ENCODE data around the gene UMAD1.

UMAD1 gene

DNA sequence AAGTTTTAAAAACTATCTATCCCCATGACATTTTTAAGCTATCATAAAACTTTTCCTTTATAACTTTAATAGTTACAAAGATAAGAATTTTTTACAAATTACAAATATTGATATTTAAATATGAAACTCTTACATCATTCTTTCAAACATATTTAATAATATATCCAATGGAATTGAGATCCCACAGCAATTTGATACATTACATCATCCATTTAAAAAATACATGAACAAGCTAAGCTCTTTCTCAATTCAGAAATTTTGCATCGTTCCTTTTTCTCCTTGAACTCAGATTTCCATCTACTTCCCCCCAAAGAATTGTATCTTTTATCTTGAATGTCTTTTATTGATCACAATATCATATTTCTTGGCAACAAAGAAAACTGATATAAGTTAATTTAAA lies 209.6 kb downstream of the UMAD1 start:
- no peak for DNase-seq

DNA sequence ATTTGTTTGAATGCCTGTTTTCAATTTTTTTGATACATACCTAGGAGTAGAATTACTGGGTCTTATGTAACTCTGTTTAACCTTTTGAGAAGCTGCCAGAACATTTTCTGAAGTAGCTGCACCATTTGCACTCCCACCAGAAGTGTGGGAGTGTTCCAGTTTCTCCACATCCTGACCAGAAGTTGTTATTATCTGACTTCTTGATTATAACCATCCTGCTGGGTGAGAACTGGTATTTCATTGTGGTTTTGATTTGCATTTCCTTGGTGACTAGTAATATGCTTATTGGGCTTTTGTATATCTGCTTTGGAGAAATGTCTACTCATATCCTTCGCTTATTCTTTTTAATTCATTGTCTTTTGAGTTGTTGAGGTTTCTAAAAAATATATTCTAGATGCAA lies 210.8 kb downstream of the UMAD1 start:
- DNase-seq, result peak; percentile 31 to 41

- DNase-seq, result no peak
These were observed 211.4 kb downstream of the UMAD1 start for GRCh38 chr7:7851991-7852390.

GRCh38 chr7:7857143-7857583 lies 216.6 kb downstream of the UMAD1 start:
- DNase-seq, result peak; percentile 73 to 75

DNA sequence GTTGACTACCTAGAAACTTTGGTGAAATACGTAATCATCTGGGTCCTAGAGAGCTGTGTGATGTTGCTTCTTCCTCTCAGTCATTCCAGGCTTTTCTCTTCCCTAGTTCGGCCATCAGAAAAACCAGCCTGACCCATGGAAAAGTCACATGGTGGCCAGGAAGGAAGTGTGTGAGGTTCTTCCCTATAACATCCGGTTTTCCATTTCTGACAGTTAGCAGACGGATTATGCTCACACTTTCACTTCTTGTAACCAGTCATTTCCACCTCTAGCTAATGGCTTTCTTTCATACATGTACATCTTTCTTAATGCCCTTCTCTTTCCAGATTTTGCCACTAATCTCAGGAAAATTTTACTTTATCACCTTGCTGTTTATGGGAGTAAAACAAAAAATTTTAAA lies 218.0 kb downstream of the UMAD1 start:
- DNase-seq, result no peak

- no peak for DNase-seq
These were observed 218.9 kb downstream of the UMAD1 start for GRCh38 chr7:7859411-7859810.

- DNase-seq, result no peak
These were observed 220.7 kb downstream of the UMAD1 start for GRCh38 chr7:7861211-7861633.

- no peak for DNase-seq
These were observed 221.8 kb downstream of the UMAD1 start for GRCh38 chr7:7862393-7862792.

GRCh38 chr7:7867846-7868571 lies 227.5 kb downstream of the UMAD1 start:
- DNase-seq, result peak; percentile 79 to 86

- no peak for DNase-seq
These were observed 228.0 kb downstream of the UMAD1 start for GRCh38 chr7:7868572-7868899.

DNA sequence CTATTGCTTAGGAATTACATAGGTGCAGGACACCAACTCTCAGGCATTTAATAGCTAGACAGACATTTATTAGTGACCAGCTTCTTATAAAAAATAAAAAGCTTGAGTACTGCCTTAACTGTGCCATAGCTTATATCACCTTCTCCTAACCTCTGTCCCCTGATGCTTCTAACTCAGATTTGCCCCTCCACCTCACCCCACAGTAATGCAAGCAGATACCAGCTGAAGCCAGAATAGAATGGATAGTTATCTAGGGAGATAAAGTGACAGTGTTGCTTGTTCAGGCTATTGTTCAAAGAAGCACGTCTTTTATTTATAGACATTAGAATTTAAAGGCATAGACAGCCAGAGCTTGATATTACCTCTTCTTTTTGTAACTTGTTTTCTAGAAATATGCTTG lies 228.5 kb downstream of the UMAD1 start:
- no peak for DNase-seq

DNA sequence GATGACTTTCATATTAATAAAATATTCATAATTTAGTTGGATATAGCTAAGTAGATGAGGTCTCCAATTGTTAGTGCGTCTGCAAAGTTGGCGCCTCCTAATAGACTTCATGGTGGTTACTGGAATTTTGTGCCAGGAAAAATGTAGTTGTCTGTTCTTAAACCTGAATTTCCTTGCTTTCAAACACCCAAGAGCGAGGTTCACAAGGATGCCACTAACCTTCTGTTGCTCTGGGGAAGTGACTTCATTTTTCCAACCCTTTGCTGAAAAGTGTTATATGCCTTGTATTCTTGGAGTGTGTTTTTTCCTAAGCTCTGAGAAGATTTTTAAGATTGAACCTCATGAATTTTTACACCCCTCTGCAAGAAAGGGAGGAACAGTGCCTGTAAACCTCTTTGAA lies 229.1 kb downstream of the UMAD1 start:
- DNase-seq, result no peak

DNA sequence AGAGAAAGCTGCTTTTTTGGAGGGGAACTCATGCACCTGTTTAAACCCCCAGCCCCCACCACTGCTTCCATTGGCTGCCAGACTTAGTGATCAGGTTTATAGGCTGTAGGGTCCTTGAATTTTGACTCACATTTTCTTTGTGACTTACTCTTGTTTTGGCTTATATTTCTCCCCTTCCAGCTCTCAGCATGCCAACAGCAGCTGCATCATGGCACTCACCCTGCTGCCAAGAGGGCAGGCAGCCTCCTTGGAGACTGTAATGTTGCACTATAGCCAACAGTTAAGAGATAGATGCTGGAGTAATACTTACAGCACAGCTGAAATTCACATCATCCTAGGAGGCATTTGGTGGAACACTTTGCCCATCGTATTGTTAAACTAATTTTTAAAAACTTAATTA lies 230.0 kb downstream of the UMAD1 start:
- DNase-seq, result no peak

DNA sequence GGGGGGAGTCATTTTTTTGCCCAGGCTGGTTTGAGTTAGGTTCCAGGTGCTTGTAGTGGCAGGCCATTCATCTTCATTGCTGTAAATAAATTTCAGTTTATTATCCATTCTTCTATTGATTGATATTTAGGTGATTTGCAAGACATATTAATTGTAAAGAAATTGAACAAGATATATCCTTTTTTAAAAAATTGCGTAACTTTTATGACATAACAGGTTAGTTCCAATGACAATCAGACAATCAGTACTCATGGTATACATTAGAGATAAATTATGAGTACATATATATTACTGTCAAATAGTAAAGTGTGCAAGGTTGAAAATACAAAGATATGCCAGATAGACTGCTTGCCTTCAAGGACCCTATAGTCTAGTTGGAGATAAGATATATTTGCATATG lies 235.9 kb downstream of the UMAD1 start:
- DNase-seq, result no peak

DNA sequence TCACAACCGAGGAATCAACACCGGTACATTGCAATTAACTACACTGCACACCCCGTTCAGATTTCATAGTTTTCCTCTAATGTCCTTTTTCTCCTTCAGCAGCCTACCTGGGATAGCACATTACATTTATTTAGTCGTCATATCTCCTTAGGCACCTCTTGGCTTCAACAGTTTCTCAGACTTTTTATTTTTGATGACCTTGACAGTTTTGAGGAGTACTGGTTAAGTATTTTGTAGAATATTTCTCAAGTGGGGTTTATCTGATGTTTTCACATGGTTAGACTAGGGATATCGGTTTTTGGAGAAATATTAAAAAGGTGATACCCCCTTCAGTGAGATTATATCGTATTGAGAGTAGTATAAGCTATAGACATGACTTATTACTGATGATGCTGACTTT lies 241.0 kb downstream of the UMAD1 start:
- no peak for DNase-seq

- no peak for DNase-seq
These were observed 242.3 kb downstream of the UMAD1 start for GRCh38 chr7:7882888-7883287.

DNA sequence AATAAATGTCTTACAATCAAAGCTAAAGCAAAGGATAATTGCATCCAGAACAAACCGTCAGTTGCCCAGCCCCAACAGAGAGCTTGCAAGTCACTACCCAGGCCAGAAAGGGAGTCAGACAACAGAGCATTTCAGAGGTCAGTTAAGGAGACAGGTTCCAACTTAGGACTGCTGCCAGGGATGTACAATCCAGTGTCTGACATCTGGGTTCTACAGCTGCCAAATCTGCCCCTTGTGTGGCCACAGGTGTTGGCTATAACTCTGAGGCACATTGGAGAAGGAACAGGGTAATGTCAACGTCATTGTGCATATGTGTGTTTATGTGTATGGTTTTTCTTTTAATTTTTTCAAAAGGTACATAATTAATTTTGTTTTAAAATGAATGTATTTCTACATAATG lies 242.8 kb downstream of the UMAD1 start:
- DNase-seq, result no peak

GRCh38 chr7:7884855-7885254 lies 244.3 kb downstream of the UMAD1 start:
- no peak for DNase-seq

DNA sequence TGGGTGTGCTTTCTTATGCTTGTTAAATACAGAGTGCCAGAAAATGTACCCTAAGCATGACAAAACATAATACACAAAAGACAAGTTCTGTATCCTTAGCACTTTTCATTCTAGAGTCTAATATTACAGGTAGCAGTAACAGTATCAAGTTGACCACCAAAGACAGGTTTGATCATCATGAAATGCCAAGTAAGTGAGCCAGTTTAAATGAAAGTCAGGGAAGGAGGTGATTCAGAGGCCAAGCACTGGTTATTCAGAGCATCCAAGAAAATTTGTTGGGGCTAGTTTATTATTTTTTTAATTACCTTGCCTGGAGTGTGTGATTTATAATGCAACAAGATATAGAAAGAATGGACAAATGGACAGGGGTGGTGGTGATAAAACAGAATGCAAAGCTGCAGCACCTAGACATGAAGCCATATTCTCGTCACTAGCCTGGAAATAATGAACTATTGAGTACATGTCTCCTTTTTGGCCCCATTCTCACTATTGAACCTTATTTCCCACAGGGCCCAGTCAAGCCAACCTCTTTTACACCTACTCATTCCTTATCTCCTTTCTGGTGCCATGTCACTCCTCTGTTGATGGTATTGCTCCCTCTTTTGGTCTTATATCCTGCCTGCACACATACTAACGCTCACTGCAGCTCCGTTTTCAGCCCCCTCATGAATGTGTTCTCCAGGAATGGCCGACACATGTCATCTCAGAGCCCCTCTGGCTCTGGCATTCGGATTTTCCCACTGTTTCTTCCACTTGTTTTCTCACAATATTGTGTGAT lies 249.4 kb downstream of the UMAD1 start:
- DNase-seq, result no peak

DNA sequence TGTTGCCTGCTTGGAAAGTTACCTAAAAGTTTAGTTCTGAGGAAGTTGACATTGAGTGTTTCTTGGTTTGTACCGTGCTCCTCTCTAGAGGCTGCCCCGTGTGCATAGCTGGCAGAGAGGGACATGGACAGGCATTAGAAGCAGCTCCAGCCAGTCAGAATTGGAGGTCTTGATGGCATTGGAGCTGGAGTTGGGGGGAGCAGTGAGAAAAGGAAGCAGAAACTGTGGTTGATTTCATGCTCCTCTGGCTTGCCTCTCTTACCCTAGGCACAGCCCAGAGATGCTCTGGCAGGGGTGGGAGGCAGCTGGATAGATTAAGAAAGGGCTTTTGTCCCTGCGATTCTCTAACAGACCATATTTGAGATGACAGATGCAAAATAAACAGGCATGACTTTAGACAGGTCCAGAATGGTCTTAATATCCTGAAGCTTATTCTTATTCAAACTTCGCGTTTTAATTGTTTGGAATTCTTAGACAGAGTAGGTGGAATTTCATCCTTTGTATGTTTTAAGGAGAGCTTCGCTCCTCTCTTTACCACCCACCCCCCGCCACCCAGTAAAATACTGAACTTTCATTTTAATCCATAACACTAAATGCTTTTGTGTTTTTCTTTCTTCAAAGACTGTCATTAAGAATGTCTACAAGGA lies 254.6 kb downstream of the UMAD1 start:
- no peak for DNase-seq

- no peak for DNase-seq
These were observed 255.2 kb downstream of the UMAD1 start for GRCh38 chr7:7895754-7896153.

- no peak for DNase-seq
These were observed 257.0 kb downstream of the UMAD1 start for GRCh38 chr7:7897509-7897908.

DNA sequence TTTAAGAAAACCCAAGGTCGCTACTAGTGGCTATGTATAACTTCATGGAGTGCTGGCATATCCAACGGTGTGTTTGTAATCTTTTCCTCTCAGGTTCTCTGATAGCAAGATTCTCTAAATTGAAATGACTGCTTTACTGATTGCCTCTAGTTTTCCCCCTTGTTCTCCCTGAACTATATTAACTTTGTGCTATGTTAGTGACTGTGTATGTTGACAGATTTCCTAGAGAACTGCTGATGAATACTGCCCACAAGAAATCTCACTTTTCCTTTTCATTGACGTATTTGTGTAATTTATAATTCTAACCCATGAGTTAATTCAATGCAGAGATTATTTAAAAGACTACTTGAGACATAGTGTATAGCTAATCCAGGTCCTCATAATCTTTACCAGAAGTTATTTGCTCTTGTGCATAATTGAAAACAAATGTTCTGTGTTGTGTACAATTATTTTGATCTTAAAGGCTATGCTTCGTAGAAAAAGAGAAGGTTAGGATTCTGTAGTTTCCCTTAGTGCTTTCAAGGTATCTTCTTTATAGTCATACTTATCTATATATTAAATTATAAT lies 257.5 kb downstream of the UMAD1 start:
- DNase-seq, result no peak

GRCh38 chr7:7902845-7903244 lies 262.3 kb downstream of the UMAD1 start:
- DNase-seq, result no peak

Measured in Kasumi-1 (cell line).